Measurements from ENCODE around the gene SETD1B. TPM values are rescaled to one million over a fixed set of nuclear protein-coding genes. Genes with fewer than 3 reads are reported as not detected.
"Not testable (repeated sequence)": the region's sequence is repeated elsewhere in the genome, so short reads cannot be mapped to it uniquely, and the experiment has no call there.

SETD1B gene
- polyA plus RNA-seq, 1 experiment: 1.1 TPM

GRCh38 chr12:121787063-121788025 lies 16.5 kb upstream of the SETD1B start:
- Histone ChIP-seq H3K27ac (ENCODE audit: low read depth, low read length) (peak overlapping the region; percentile 21), H3K9me3 (ENCODE audit: control insufficient read depth, insufficient read depth, low read length) (no peaks in the 10 kb centered on the region), H3K27me3 (ENCODE audit: control insufficient read depth, insufficient read depth, low read length) (no peaks in the 10 kb centered on the region), H3K4me3 (ENCODE audit: low read depth, low read length) (no peak overlapping the region)
- no peak for TF ChIP-seq CTCF (IDR thresholded peaks at IDR 0.05; ENCODE audit: low read depth, low read length)
- DNase-seq (ENCODE audit: low read depth, low spot score): no peak
- ChIA-PET POLR2A (interaction anchor here (0.6 kb wide), 3 partner anchors 10 to 174 kb away, joined by 4 read pairs; no protein-coding TSS in a partner anchor), CTCF (interaction anchor here (0.5 to 2.4 kb wide), 5 partner anchors 9 to 71 kb away, joined by 3 to 14 read pairs (median 3); no protein-coding TSS in a partner anchor)

GRCh38 chr12:121788176-121788818 lies 15.5 kb upstream of the SETD1B start:
- POLR2A ChIA-PET: interaction anchor here (0.6 kb wide), 3 partner anchors 11 to 173 kb away, joined by 4 read pairs; no protein-coding TSS in a partner anchor
- no peak for DNase-seq (ENCODE audit: low read depth, low spot score)
- H3K4me3 ChIP-seq (ENCODE audit: low read depth, low read length): no peak overlapping the region
- no peaks in the 10 kb centered on the region for H3K9me3 ChIP-seq (ENCODE audit: control insufficient read depth, insufficient read depth, low read length)
- H3K27ac ChIP-seq (ENCODE audit: low read depth, low read length): no peak overlapping the region
- CTCF ChIA-PET: interaction anchor here (1.0 to 2.4 kb wide), 2 partner anchors 8 to 10 kb away, joined by 3 to 14 read pairs; no protein-coding TSS in a partner anchor
- H3K27me3 ChIP-seq (ENCODE audit: control insufficient read depth, insufficient read depth, low read length): no peaks in the 10 kb centered on the region
- no peak for TF ChIP-seq CTCF (IDR thresholded peaks at IDR 0.05; ENCODE audit: low read depth, low read length)

GRCh38 chr12:121789233-121789781 lies 14.5 kb upstream of the SETD1B start:
- ChIA-PET CTCF (interaction anchor here (1.2 kb wide), 1 partner anchor 16 kb away, joined by 4 read pairs; no protein-coding TSS in a partner anchor), POLR2A (no interaction called here)
- no peaks in the 10 kb centered on the region; the same call in 1 of the 2 replicates for H3K9me3 ChIP-seq (ENCODE audit: control insufficient read depth, insufficient read depth, low read length)
- DNase-seq (ENCODE audit: low read depth, low spot score): no peak
- TF ChIP-seq CTCF (IDR thresholded peaks at IDR 0.05; ENCODE audit: low read depth, low read length): no peak
- no peak overlapping the region for H3K27ac ChIP-seq (ENCODE audit: low read depth, low read length)
- no peak overlapping the region for H3K4me3 ChIP-seq (ENCODE audit: low read depth, low read length)
- H3K27me3 ChIP-seq (ENCODE audit: control insufficient read depth, insufficient read depth, low read length): no peaks in the 10 kb centered on the region

- Histone ChIP-seq H3K27me3 (ENCODE audit: control insufficient read depth, insufficient read depth, low read length) (no peaks in the 10 kb centered on the region), H3K27ac (ENCODE audit: low read depth, low read length) (no peak overlapping the region), H3K9me3 (ENCODE audit: control insufficient read depth, insufficient read depth, low read length) (no peaks in the 10 kb centered on the region; the same call in 1 of the 2 replicates), H3K4me3 (ENCODE audit: low read depth, low read length) (no peak overlapping the region)
- CTCF ChIA-PET: interaction anchor here (0.6 to 1.2 kb wide), 2 partner anchors 13 to 17 kb away, joined by 3 to 4 read pairs; no protein-coding TSS in a partner anchor
- no peak for DNase-seq (ENCODE audit: low read depth, low spot score)
- POLR2A ChIA-PET: no interaction called here
- TF ChIP-seq CTCF (IDR thresholded peaks at IDR 0.05; ENCODE audit: low read depth, low read length): no peak
These were observed 13.7 kb upstream of the SETD1B start for GRCh38 chr12:121789800-121790728.

- CTCF ChIA-PET; H3K27ac ChIP-seq (ENCODE audit: low read depth, low read length); DNase-seq (ENCODE audit: low read depth, low spot score); H3K4me3 ChIP-seq (ENCODE audit: low read depth, low read length); POLR2A ChIA-PET; H3K27me3 ChIP-seq (ENCODE audit: control insufficient read depth, insufficient read depth, low read length); H3K9me3 ChIP-seq (ENCODE audit: control insufficient read depth, insufficient read depth, low read length): not testable (repeated sequence)
These were observed 13.0 kb upstream of the SETD1B start for GRCh38 chr12:121790785-121791184.
